Measurements from ENCODE around the gene ZNF213.

ZNF213 gene

DNA sequence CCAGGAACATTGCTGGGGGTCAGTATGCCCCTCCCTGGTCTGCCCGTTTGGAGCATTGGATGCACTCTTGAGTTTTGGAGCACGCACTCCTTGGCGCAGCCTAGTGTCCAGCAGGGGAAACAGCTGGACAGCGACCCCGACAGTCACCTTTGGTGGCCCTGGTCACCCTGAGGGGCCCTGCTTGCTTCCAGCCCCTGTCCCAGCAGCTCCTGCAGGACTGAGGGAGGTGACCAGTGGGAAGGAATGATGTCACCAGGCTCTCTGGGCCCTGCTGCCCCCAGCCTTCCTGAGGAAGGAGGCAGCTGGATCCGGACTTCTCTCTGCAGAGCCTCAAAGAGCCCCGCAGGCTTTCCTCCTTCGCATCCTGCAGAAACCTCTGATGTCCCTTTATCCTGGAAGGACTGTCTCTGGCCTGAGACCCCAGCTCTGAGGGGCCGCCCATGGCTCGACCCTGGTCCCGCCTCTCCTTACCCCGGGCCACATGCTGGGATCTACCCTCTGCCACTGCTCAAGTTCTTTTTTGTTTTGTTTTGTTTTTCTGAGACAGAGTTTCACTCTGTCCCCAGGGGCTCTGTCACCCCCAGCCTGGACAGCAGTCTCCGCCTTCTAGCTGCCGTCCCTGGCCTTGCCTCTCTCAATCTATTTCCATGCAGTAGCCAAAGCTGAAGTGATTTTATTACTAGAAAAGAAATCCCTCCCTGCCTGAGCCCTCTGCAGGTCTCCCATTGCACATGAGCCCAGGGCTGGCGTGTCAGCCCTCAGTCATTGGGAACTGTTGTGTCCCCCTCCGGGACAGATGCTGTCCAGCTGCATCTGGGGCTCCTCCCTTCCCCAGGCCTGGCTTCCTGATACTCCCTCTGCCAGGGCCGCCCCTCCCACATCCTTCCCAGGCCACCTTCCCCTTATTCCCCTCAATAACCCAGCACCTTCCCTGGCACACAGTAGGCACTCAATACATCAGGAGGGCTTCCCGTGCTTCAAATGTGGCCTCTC lies 47.3 kb upstream of the ZNF213 start:
- Histone ChIP-seq H2AFZ (ENCODE audit: low read length) (no peak overlapping the region), H3K9ac (ENCODE audit: low read length) (no peak overlapping the region), H3K27ac (ENCODE audit: low read length) (no peak overlapping the region), H4K20me1 (ENCODE audit: insufficient read depth, low read length) (no peaks in the 10 kb centered on the region), H3K9me3 (replicated peaks; ENCODE audit: insufficient read depth, low read length) (no peaks in the 10 kb centered on the region), H3K4me1 (ENCODE audit: low read length) (no peaks in the 10 kb centered on the region), H3K79me2 (ENCODE audit: low read length) (no peaks in the 10 kb centered on the region), H3K4me2 (ENCODE audit: low read depth, low read length) (no peak overlapping the region), H3K36me3 (replicated peaks; ENCODE audit: insufficient read depth, low read length) (no peaks in the 10 kb centered on the region), H3F3A (ENCODE audit: insufficient read depth, low read length) (no peaks in the 10 kb centered on the region), H3K9me2 (replicated peaks; ENCODE audit: insufficient read depth, low read length) (no peaks in the 10 kb centered on the region), H3K4me3 (ENCODE audit: low read length) (no peak overlapping the region), H3K27me3 (replicated peaks; ENCODE audit: insufficient read depth, low read length) (peaks cover 50% of the 10 kb centered on the region)
- no peak for DNase-seq
- TF ChIP-seq EZH2phosphoT487 (IDR thresholded peaks at IDR 0.05; ENCODE audit: low read length) (no peak), EZH2 (optimal IDR thresholded peaks at IDR 0.05; ENCODE audit: low read depth, low read length) (no peak), CTCF (IDR thresholded peaks at IDR 0.05; ENCODE audit: low read length) (peak; percentile 21; the same call in 1 of the 2 replicates)

GRCh38 chr16:3088450-3088849 lies 46.4 kb upstream of the ZNF213 start:
- H3K36me3 ChIP-seq (replicated peaks; ENCODE audit: insufficient read depth, low read length), result no peaks in the 10 kb centered on the region
- no peak overlapping the region for H2AFZ ChIP-seq (ENCODE audit: low read length)
- DNase-seq, result no peak
- no peak overlapping the region for H3K9ac ChIP-seq (ENCODE audit: low read length)
- H3K4me1 ChIP-seq (ENCODE audit: low read length), result no peaks in the 10 kb centered on the region
- H3K4me2 ChIP-seq (ENCODE audit: low read depth, low read length), result no peak overlapping the region
- no peaks in the 10 kb centered on the region for H4K20me1 ChIP-seq (ENCODE audit: insufficient read depth, low read length)
- no peaks in the 10 kb centered on the region for H3K79me2 ChIP-seq (ENCODE audit: low read length)
- no peak overlapping the region for H3K4me3 ChIP-seq (ENCODE audit: low read length)
- H3F3A ChIP-seq (ENCODE audit: insufficient read depth, low read length), result no peaks in the 10 kb centered on the region
- H3K27ac ChIP-seq (ENCODE audit: low read length), result no peak overlapping the region
- H3K27me3 ChIP-seq (replicated peaks; ENCODE audit: insufficient read depth, low read length), result peaks cover 57% of the 10 kb centered on the region
- no peak for TF ChIP-seq CTCF (IDR thresholded peaks at IDR 0.05; ENCODE audit: low read length)
- no peak for TF ChIP-seq EZH2 (optimal IDR thresholded peaks at IDR 0.05; ENCODE audit: low read depth, low read length)
- no peak for TF ChIP-seq EZH2phosphoT487 (IDR thresholded peaks at IDR 0.05; ENCODE audit: low read length)
- H3K9me2 ChIP-seq (replicated peaks; ENCODE audit: insufficient read depth, low read length), result no peaks in the 10 kb centered on the region
- no peaks in the 10 kb centered on the region for H3K9me3 ChIP-seq (replicated peaks; ENCODE audit: insufficient read depth, low read length)

- peaks cover 57% of the 10 kb centered on the region for H3K27me3 ChIP-seq (replicated peaks; ENCODE audit: insufficient read depth, low read length)
- H3K79me2 ChIP-seq (ENCODE audit: low read length), result no peaks in the 10 kb centered on the region
- peaks cover 2% of the 10 kb centered on the region; the same call in 1 of the 2 replicates for H3F3A ChIP-seq (ENCODE audit: insufficient read depth, low read length)
- H3K9me2 ChIP-seq (replicated peaks; ENCODE audit: insufficient read depth, low read length), result no peaks in the 10 kb centered on the region
- no peak for TF ChIP-seq EZH2 (optimal IDR thresholded peaks at IDR 0.05; ENCODE audit: low read depth, low read length)
- TF ChIP-seq EZH2phosphoT487 (IDR thresholded peaks at IDR 0.05; ENCODE audit: low read length), result no peak
- TF ChIP-seq CTCF (IDR thresholded peaks at IDR 0.05; ENCODE audit: low read length), result no peak
- H3K9ac ChIP-seq (ENCODE audit: low read length), result no peak overlapping the region
- DNase-seq, result no peak
- no peaks in the 10 kb centered on the region for H3K4me1 ChIP-seq (ENCODE audit: low read length)
- no peak overlapping the region for H3K4me3 ChIP-seq (ENCODE audit: low read length)
- no peaks in the 10 kb centered on the region for H3K36me3 ChIP-seq (replicated peaks; ENCODE audit: insufficient read depth, low read length)
- no peak overlapping the region for H3K4me2 ChIP-seq (ENCODE audit: low read depth, low read length)
- H4K20me1 ChIP-seq (ENCODE audit: insufficient read depth, low read length), result no peaks in the 10 kb centered on the region
- H3K27ac ChIP-seq (ENCODE audit: low read length), result no peak overlapping the region
- no peak overlapping the region for H2AFZ ChIP-seq (ENCODE audit: low read length)
- no peaks in the 10 kb centered on the region for H3K9me3 ChIP-seq (replicated peaks; ENCODE audit: insufficient read depth, low read length)
Measured at GRCh38 chr16:3088925-3089716, 45.7 kb upstream of the ZNF213 start.
